NT2/D1 (cell line): Measurements from ENCODE around the gene KRT75.

ENCODE experiments used
- SUZ12 ChIP-seq: IDR thresholded peaks from 2 replicates; pipeline ENCODE4 v1.6.1; 2011; ENCODE audit not compliant: insufficient read length, insufficient read depth; ENCODE audit errors: extremely low read depth
- YY1 ChIP-seq: IDR thresholded peaks from 2 replicates; pipeline ENCODE4 v1.6.1; 2011; ENCODE audit not compliant: insufficient read length, insufficient read depth

DNA sequence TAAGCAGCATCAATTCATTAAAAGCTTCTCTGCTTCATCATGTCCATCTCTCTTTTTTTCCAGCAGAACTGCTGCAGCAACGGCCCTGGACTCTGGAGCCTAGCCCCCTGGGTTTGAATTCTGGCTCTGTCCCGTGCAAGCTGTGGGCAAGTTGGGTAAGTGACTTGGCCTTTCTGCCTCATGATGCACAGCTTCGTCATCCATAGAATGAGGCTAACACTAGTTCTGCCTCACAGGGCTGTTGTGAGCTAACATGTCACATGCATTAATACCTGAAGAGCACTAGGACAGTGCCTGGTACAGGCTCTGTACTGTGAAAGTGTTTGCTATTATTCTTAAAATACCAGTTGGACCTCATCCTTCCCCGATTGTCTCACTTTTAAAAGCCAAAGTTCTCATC lies 32.2 kb downstream of the KRT75 start:
- no peak for TF ChIP-seq YY1
- TF ChIP-seq SUZ12 = no peak
